LNCAP (cell line): ENCODE data around the gene TRAM2.

Experiments
- TF ChIP-seq, protein P1 (sequence below): fragments of 450-650 bp; IDR thresholded peaks from 2 replicates; pipeline ENCODE4 v1.5.1; 2017; ENCODE audit warnings: mild to moderate bottlenecking

TRAM2 gene

DNA sequence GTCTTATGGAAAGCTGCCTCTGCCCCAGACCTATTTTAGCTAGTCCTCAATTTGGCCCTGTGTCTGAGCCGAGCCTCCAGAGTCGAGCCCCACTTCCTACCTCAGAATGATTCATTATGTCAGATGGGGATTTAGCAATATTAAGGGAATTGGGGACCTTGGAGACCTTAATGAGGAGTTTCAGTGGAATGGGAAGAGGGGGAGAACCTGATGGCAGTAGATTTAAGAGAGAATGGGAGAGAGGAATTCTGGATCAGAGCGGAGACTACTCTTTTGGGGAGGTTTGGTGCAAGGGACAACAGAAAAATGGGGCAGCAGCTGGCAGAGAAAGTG, 93.2 kb downstream of the TRAM2 start:
- TF ChIP-seq, protein P1, sequence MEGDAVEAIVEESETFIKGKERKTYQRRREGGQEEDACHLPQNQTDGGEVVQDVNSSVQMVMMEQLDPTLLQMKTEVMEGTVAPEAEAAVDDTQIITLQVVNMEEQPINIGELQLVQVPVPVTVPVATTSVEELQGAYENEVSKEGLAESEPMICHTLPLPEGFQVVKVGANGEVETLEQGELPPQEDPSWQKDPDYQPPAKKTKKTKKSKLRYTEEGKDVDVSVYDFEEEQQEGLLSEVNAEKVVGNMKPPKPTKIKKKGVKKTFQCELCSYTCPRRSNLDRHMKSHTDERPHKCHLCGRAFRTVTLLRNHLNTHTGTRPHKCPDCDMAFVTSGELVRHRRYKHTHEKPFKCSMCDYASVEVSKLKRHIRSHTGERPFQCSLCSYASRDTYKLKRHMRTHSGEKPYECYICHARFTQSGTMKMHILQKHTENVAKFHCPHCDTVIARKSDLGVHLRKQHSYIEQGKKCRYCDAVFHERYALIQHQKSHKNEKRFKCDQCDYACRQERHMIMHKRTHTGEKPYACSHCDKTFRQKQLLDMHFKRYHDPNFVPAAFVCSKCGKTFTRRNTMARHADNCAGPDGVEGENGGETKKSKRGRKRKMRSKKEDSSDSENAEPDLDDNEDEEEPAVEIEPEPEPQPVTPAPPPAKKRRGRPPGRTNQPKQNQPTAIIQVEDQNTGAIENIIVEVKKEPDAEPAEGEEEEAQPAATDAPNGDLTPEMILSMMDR = no peak

DNA sequence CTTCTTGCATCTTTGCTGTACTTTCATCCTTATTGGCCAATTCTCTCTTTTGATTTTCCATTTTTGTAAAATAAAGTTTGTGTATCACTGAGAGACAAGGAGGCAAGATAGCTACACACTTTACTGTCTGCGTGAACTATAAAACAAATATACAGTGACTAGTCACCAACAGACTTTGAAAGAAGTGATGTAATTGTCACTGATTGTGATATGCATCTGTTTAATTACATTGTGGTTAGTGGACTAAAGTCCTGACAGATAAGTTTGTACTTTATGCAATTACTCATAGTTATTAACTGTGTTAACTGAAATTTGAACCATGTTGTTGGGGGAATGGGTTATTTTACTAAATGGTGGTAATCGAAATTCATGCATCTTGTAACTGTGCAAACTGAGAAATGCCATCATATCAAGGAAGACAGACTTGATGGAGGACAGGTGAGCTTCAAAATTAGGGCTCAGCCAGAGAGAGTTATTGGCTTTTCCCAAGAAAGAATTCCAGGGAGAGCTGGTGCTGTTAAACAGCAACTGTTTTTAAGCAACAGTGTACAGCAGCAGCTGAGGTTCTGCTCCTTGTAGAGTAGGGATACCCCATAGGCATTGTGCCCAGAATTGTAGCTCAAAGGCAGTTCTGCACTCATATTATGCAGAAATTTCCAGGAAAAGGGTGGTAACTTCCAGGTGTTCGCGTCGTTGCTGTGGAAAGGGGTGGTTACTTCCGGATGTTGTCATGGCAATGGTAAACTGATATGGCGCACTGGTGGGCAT, 93.8 kb downstream of the TRAM2 start:
- TF ChIP-seq, protein P1 = no peak

DNA sequence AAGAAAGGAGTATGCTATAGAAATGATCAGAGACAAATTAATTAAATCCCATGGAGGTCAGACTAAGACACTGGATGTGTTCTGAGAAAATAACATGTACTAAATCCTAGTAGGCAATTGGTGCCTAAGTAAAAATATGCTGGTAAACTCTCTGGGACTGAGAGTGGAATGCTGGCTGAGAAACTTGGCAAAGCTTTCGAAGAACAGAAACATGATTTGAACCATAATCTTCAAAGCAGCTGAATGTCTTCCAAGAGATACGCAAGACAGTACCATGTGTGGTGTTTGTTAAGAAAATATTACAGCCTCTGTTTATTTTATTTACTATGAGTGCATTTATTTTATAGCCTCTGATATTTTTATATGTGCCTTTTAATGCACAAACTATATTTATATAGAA, 101.6 kb downstream of the TRAM2 start:
- TF ChIP-seq, protein P1 = no peak

DNA sequence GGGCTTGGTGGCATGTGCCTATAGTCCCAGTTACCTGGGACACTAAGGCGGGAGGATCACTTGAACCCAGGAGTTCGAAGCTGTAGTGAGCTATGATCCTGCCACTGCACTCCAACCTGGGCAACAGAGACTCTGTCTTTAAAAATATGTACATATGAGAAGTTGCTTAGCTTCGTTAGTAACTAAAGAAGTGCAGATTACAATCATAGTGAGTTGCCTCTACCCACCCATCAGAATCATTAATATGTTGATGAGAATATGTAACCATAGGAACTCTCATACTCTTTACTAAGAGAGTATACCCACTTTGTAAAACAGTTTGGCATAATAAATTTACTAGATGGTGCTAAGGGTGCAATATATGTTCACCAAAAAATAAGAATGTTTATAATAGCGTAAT, 102.7 kb downstream of the TRAM2 start:
- TF ChIP-seq, protein P1 = no peak

DNA sequence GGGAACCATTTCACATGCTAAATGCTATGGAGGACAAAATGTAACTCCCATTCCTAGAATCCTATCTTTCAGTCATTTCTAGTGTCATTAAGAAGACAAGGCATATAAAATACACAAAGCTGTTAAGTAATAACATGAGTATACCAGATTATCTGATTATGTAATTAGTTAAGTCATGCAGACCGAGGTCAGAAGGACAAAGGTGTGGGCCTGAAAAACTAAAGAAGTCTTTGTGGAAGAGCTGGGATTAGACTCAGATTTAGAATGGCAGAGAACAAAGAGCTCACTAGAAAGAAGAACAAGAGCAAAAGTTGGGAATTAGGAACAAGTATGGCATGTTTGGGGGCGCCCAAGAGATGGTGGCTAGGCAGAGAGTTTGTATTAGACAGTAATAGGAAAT, 119.8 kb downstream of the TRAM2 start:
- TF ChIP-seq, protein P1 = no peak

DNA sequence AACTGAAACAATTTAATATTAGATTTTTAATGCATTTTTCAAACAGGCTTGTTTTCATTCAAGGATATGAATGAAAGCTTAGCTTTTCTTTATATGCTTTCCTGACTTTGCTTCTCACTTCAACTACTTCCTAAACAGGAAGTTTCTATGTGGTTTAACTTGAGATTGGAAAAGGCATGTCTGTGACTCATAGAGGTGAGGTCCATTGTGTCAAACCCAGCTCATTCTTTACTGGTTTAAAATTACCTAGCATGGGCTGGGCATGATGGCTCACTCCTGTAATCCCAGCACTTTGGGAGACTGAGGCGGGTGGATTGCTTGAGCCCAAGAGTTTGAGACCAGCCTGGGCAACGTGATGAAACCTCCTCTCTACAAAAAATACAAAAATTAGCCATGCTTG, 122.3 kb downstream of the TRAM2 start:
- TF ChIP-seq, protein P1 = no peak
